HFF-Myc (cell line): ENCODE measurements around the gene RNF208.

Source experiments
- DNase-seq: peaks from one replicate; pipeline ENCODE4 v3.0.0-alpha.2; 2011; ENCODE audit warnings: low read depth; ENCODE audit errors: extremely low read depth
- H3K4me3 ChIP-seq: replicated peaks from 2 replicates; pipeline ENCODE4 v1.5.1; 2011; ENCODE audit warnings: low read depth, mild to moderate bottlenecking, control low read depth, low read length
- TF ChIP-seq, protein P1 (sequence below): IDR thresholded peaks from 2 replicates; pipeline ENCODE4 v1.5.1; 2012; ENCODE audit warnings: mild to moderate bottlenecking, low read depth, low read length, control low read depth; ENCODE audit errors: missing control alignments

RNF208 gene

DNA sequence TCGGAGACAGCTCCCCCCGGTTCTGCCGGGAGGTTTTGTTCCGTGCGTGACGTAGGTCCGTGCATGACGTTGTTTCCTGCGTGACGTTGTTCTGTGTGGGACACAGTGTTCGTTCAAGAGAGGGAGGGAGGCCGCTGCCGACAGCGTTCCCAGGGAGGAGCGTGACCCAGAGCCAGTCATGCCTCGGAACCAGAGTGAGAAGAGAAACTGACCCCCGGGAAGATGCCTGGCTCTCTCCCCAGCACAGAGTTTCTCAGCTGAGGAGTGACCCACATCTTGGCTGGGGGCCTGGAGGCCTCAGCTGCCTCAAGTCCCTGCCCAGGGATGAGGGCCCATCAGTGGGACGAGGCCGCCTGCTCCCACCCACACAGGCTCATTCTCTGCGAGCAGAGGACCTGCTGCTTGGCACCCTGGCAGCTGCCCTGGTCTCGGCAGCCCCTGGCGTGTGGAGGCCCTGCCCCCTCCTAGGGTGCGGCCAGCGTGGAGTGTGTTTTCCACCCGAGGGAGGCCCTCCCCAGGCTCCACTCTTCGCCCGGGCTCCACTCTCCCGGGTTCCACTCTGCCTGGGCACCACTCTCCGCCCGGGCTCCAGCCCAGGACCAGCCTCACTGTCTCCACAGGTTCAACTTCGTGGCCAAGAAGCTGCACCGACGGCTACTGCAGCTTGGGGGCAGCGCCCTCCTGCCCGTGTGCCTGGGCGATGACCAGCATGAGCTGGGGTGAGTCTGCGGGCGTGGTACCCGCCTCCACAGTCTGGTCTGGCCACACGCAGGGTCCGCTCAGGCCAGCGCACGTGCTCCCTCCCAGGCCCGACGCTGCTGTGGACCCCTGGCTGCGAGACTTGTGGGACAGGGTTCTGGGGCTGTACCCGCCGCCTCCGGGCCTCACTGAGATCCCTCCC, 8.6 kb downstream of the RNF208 start:
- no peak for DNase-seq
- TF ChIP-seq, protein P1, sequence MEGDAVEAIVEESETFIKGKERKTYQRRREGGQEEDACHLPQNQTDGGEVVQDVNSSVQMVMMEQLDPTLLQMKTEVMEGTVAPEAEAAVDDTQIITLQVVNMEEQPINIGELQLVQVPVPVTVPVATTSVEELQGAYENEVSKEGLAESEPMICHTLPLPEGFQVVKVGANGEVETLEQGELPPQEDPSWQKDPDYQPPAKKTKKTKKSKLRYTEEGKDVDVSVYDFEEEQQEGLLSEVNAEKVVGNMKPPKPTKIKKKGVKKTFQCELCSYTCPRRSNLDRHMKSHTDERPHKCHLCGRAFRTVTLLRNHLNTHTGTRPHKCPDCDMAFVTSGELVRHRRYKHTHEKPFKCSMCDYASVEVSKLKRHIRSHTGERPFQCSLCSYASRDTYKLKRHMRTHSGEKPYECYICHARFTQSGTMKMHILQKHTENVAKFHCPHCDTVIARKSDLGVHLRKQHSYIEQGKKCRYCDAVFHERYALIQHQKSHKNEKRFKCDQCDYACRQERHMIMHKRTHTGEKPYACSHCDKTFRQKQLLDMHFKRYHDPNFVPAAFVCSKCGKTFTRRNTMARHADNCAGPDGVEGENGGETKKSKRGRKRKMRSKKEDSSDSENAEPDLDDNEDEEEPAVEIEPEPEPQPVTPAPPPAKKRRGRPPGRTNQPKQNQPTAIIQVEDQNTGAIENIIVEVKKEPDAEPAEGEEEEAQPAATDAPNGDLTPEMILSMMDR: peak; percentile 11
- no peak overlapping the region for H3K4me3 ChIP-seq

DNA sequence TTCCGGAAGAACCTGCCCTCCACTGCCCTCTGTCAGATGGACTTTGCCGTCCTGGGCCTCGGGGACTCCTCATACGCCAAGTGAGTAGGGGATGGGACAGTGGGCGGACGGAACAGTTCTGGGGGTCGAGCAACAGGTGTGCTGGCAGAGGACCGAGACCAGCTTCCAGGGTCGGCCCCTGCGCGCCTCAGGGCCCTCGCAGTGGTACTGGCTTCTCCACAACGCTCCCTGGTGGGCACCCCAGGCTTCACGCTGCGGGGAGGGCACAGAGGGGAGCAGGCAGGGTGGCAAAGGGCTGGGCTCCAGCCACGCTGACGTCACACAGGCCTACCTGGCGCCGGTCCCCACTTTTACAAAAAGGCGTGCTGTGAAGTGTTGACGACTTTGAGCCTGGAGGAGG, 9.5 kb downstream of the RNF208 start:
- TF ChIP-seq, protein P1: no peak
- no peak overlapping the region for H3K4me3 ChIP-seq
- no peak for DNase-seq

DNA sequence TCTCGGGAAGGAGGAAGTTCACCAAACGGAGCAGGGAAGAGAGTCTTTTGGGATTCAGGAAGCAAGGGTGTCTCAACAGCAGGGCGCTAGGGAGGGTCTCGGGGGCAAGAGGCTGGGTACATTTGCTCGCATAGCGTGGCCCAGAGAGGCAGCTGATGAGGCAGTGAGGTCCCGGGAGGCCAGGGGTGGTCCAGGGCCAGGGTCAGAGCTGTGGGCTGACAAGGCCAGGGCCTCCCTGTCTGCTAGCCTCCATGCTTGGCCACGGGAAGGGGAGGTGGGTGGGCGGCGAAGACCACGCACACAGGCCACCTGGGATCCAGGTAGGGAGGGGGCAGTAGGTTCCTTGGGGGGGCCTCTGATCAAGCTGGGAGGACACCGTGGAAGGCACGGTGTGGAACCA, 10.5 kb downstream of the RNF208 start:
- no peak for DNase-seq
- H3K4me3 ChIP-seq: no peak overlapping the region
- TF ChIP-seq, protein P1: no peak

DNA sequence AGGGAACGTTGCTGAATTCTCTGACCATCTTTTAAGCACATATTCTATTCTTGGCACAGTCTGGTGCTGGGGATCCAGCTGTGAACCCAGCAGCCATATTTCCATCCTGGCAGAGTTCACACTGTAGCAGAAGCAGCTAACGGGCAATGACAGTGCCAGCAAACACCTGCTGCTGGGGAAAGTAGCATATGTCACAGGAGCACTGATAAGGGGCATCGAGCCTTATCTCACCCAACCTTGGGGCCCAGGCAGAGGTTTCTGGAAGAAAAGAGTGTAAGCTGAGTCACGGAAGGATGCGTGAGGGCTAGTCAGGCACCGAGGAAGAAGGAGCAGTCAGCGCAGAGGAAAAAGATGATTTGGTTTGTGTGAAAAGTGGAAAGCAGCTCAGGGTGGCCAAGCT, 15.4 kb downstream of the RNF208 start:
- H3K4me3 ChIP-seq: peak overlapping the region; percentile 67
- TF ChIP-seq, protein P1: no peak
- DNase-seq: no peak

DNA sequence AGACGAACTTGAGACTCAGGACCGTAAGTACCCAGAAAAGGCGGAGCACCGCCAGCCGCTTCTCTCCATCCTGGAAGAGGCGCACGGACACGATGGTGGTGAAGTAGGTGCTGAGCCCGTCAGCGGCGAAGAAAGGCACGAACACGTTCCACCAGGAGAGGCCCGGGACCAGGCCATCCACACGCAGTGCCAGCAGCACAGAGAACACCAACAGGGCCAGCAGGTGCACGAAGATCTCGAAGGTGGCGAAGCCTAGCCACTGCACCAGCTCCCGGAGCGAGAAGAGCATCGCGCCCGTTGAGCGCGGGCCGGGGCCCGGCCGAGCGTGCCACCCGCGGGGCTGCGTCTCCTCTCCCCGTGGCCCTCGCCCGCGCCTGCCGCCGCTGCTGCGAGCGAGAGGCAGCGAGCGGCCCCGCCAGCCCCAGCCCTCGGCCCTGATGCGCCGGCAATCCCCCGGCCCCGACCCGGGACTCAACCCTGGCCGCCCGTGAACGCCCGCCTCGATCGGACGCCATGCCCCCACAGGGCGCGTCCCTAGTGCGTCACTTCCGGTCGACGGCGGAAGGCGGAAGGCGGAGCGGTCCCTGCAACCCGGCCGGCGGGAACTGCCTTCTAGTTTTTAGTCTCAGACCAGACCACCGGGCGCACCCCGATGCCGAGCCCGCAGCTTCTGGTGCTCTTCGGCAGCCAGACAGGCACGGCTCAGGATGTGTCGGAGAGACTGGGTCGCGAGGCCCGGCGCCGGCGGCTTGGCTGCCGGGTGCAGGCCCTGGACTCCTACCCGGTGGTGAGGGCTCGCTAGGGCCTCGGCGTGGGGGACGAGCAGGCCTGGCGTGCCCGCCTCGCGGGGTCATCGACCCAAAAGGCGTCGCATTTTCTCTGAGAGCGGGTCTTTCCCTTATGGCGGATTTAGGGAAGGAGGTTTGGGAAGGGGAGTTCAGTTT, 16.6 kb downstream of the RNF208 start, which contains the start of the genes NDOR1 and TMEM203:
Gene NDOR1, plus strand, starts transcription at position 575 of the 944 bp plus-strand sequence. Its CDS starts 78 bp downstream, at position 653.
Gene TMEM203, minus strand, starts transcription at position 523 of the 944 bp plus-strand sequence. Its CDS starts 234 bp downstream, at position 289.
- H3K4me3 ChIP-seq: peak within 1 kb of the TSS; percentile 67
- TF ChIP-seq, protein P1: no peak
- peak; percentile 32 for DNase-seq

DNA sequence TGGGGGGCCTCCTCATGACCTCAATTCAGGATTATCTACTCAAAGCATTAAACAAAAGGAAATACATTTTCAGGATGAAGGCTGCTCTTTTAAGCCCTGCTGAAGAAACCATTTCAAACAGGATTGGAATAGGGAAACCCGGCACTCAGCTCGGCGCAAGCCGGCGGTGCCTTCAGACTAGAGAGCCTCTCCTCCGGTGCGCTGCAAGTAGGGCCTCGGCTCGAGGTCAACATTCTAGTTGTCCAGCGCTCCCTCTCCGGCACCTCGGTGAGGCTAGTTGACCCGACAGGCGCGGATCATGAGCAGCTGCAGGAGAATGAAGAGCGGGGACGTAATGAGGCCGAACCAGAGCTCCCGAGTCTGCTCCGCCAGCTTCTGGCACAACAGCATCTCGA, 17.3 kb downstream of the RNF208 start:
- TF ChIP-seq, protein P1: no peak
- peak overlapping the region; percentile 67 for H3K4me3 ChIP-seq
- no peak for DNase-seq
